Measurements from ENCODE around the gene NR3C2. TPM values are rescaled to one million over a fixed set of nuclear protein-coding genes. Genes with fewer than 3 reads are reported as not detected.

Gene NR3C2
- total RNA-seq: 6.0 and 8.9 TPM in 2 replicates

DNA sequence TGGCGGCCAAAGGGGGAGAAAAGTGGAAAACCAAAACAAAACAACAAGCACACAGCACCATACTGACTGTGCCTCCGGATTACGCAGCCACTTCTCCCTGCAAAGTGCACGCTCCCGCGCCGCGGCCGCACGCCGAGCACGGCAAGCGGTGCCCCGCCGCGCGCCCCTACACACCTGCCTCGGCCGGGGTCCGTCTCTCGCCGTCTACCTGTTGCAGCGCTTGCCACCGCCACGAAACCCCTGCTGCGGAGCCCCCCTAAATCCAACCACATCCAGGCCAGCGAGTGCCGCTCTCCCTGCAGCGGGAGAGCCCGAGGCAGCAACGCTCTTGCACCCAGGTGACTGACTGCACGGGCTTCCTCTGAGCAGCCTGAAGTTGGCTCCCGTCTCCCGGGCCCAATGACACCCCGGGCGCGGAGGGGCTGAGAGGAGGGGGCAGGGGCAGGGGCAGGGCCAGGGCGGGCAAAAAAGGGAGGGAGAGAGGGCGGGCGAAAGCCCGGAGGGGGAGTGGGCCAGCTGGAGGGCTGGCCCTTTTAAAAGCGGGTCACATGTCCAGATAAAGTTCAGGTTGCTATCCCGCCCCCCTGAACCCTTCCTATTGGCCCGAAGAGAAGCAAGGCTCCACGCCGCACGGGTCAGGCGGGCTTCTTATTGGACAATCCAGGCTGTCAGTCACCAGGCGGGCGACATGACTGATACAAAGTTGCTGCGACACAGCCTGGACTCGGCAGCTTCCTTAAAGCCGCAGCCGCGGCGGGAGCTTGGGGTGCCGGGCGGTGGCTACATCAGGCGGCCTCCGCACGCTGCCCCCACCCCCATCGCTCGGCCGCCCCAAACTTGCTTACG, at the start of gene NR3C2:
NR3C2 (minus strand) TSS at position 429 of the 846 bp plus-strand sequence.

